HepG2 (cell line): ENCODE data around the gene JPH4. TPM values are rescaled to one million over a fixed set of nuclear protein-coding genes. Genes with fewer than 3 reads are reported as not detected.

Experiments
- CBX2 ChIP-seq, 2 experiments: fragments of 200-600 bp in 1 of 2; sonication (generic); formaldehyde crosslinking in 1 of 2; IDR thresholded peaks; 2 replicates each; pipeline versions ENCODE4 v1.7.0 to v1.8.1; 2018 to 2022; ENCODE audit warnings: low read depth in 2 of 2, low read length in 1 of 2, mild to moderate bottlenecking in 1 of 2, missing genetic modification reagents in 1 of 2
- FOSL2 ChIP-seq: sonication (generic); formaldehyde crosslinking; IDR thresholded peaks from 2 replicates; pipeline ENCODE4 v1.4.0; 2020; ENCODE audit warnings: missing genetic modification reagents
- GTF3A ChIP-seq: sonication (generic); formaldehyde crosslinking; conservative IDR thresholded peaks from 2 replicates; pipeline ENCODE4 v1.4.0; 2020; ENCODE audit warnings: mild to moderate bottlenecking, missing genetic modification reagents
- GZF1 ChIP-seq: sonication (generic); formaldehyde crosslinking; IDR thresholded peaks from 2 replicates; pipeline ENCODE4 v1.5.1; 2020; ENCODE audit warnings: mild to moderate bottlenecking, missing genetic modification reagents
- HES4 ChIP-seq: sonication (generic); formaldehyde crosslinking; IDR thresholded peaks from 2 replicates; pipeline ENCODE4 v1.9.0; 2021; ENCODE audit warnings: mild to moderate bottlenecking, missing genetic modification reagents, borderline replicate concordance
- KDM4B ChIP-seq: sonication (generic); formaldehyde crosslinking; IDR thresholded peaks from 2 replicates; pipeline ENCODE4 v1.4.0; 2020; ENCODE audit warnings: missing genetic modification reagents
- RARA ChIP-seq: IDR thresholded peaks from 2 replicates; pipeline ENCODE4 v1.6.1; 2016; ENCODE audit warnings: missing genetic modification reagents, missing compliant biosample characterization
- SALL1 ChIP-seq: sonication (generic); formaldehyde crosslinking; IDR thresholded peaks from 2 replicates; pipeline ENCODE4 v1.8.0; 2022; ENCODE audit warnings: mild to moderate bottlenecking, missing genetic modification reagents
- SP1 ChIP-seq, 2 experiments: fragments of 450-650 bp in 1 of 2; sonication (generic) in 1 of 2; formaldehyde crosslinking in 1 of 2; IDR thresholded peaks; 2 replicates each; pipeline versions ENCODE4 v1.4.0 to v1.6.1; 2016 to 2020; ENCODE audit warnings: missing genetic modification reagents in 1 of 2
- TBL1XR1 ChIP-seq: fragments of 150-350 bp; IDR thresholded peaks from 2 replicates; pipeline ENCODE4 v1.6.1; 2014; ENCODE audit warnings: borderline replicate concordance, low read length; ENCODE audit not compliant: partially characterized antibody
- TBX2 ChIP-seq: sonication (generic); formaldehyde crosslinking; IDR thresholded peaks from 2 replicates; pipeline ENCODE4 v1.5.0; 2020; ENCODE audit warnings: missing genetic modification reagents, mild to moderate bottlenecking, borderline replicate concordance
- TFDP2 ChIP-seq: sonication (generic); formaldehyde crosslinking; IDR thresholded peaks from 2 replicates; pipeline ENCODE4 v1.4.0; 2020; ENCODE audit warnings: missing genetic modification reagents
- THAP11 ChIP-seq: IDR thresholded peaks from 2 replicates; pipeline ENCODE4 v1.6.1; 2016; ENCODE audit warnings: missing biosample characterization, missing genetic modification reagents
- ZFP37 ChIP-seq: sonication (generic); formaldehyde crosslinking; IDR thresholded peaks from 2 replicates; pipeline ENCODE4 v1.4.0; 2020; ENCODE audit warnings: missing genetic modification reagents, borderline replicate concordance
- ZIK1 ChIP-seq: sonication (generic); formaldehyde crosslinking; IDR thresholded peaks from 2 replicates; pipeline ENCODE4 v1.5.0; 2020; ENCODE audit warnings: mild to moderate bottlenecking, low read depth, missing genetic modification reagents, borderline replicate concordance
- ZNF136 ChIP-seq: sonication (generic); formaldehyde crosslinking; IDR thresholded peaks from 2 replicates; pipeline ENCODE4 v1.8.1; 2022; ENCODE audit warnings: low read depth, mild to moderate bottlenecking, moderate library complexity, missing genetic modification reagents
- ZNF160 ChIP-seq: sonication (generic); formaldehyde crosslinking; IDR thresholded peaks from 2 replicates; pipeline ENCODE4 v1.8.0; 2022; ENCODE audit warnings: mild to moderate bottlenecking, inconsistent platforms, missing genetic modification reagents
- ZNF275 ChIP-seq: sonication (generic); formaldehyde crosslinking; IDR thresholded peaks from 2 replicates; pipeline ENCODE4 v1.8.0; 2022; ENCODE audit warnings: missing genetic modification reagents, mild to moderate bottlenecking, inconsistent platforms, borderline replicate concordance
- ZNF510 ChIP-seq: sonication (generic); formaldehyde crosslinking; IDR thresholded peaks from 2 replicates; pipeline ENCODE4 v1.4.0; 2020; ENCODE audit warnings: low read depth, mild to moderate bottlenecking, missing genetic modification reagents
- ZNF550 ChIP-seq: sonication (generic); formaldehyde crosslinking; IDR thresholded peaks from 2 replicates; pipeline ENCODE4 v1.4.0; 2020; ENCODE audit warnings: mild to moderate bottlenecking, missing genetic modification reagents, borderline replicate concordance
- ZNF749 ChIP-seq: sonication (generic); formaldehyde crosslinking; IDR thresholded peaks from 2 replicates; pipeline ENCODE4 v1.8.0; 2022; ENCODE audit warnings: mild to moderate bottlenecking, missing genetic modification reagents, moderate library complexity, borderline replicate concordance
- ZNF800 ChIP-seq: sonication (generic); formaldehyde crosslinking; IDR thresholded peaks from 2 replicates; pipeline ENCODE4 v1.4.0; 2020; ENCODE audit warnings: missing genetic modification reagents
- ZXDC ChIP-seq: sonication (generic); formaldehyde crosslinking; IDR thresholded peaks from 2 replicates; pipeline ENCODE4 v1.5.0; 2020; ENCODE audit warnings: mild to moderate bottlenecking, missing genetic modification reagents
- polyA plus RNA-seq, 8 experiments: library from polyadenylated mRNA; depleted of rRNA in 3 of 8; stranded (reverse) in 7 of 8; unstranded in 1 of 8; fragments of >200 nt; fragmentation: Illumina TruSeq in 4 of 8; extraction: Trizol in 4 of 8; gene quantifications; 2 replicates each; pipeline versions ENCODE4 v1.2.1 to v1.2.3, GENCODE V29; 2011 to 2016; ENCODE audit warnings: low read depth in 4 of 8, missing spikeins in 1 of 8, mixed read lengths in 1 of 8; ENCODE audit not compliant: insufficient read depth in 1 of 8
- total RNA-seq, 5 experiments: library from RNA; depleted of rRNA; stranded (reverse); fragments of >200 nt; fragmentation: Illumina TruSeq; extraction: Trizol; gene quantifications; 2 replicates each; pipeline ENCODE4 v1.2.3, GENCODE V29; 2016; ENCODE audit warnings: low read depth in 1 of 5

Gene JPH4
- total and polyA plus RNA-seq, 2 of the 13 experiments (the other 11 are each of a cell fraction or from before 2014, with no cell fraction given) = 0.08 to 0.22 TPM

- TF ChIP-seq TFDP2 (CRISPR knock-in tag) (peak; percentile 41; the same call in 1 of the 2 replicates), ZNF160 (CRISPR knock-in tag) (no peak), ZNF275 (CRISPR knock-in tag) (no peak), ZNF136 (no peak), ZFP37 (CRISPR knock-in tag) (0 out of 2 replicates have a peak, but pooled peaks have one; percentile 38), ZNF749 (0 out of 2 replicates have a peak, but pooled peaks have one; percentile 6), ZNF800 (CRISPR knock-in tag) (no peak), ZNF550 (0 out of 2 replicates have a peak, but pooled peaks have one; percentile 24), HES4 (CRISPR knock-in tag) (no peak), ZXDC (peak; percentile 59; the same call in 1 of the 2 replicates), KDM4B (0 out of 2 replicates have a peak, but pooled peaks have one; percentile 21), CBX2 (IDR thresholded peaks at IDR 0.05; ENCODE audit: low read depth, low read length) (no peak), CBX2 (CRISPR knock-in tag; IDR thresholded peaks at IDR 0.05; ENCODE audit: low read depth) (no peak), ZIK1 (0 out of 2 replicates have a peak, but pooled peaks have one; percentile 50), GZF1 (no peak), THAP11 (CRISPR knock-in tag) (no peak), SALL1 (CRISPR knock-in tag) (no peak), FOSL2 (CRISPR knock-in tag) (no peak), RARA (CRISPR knock-in tag) (no peak), TBX2 (no peak), GTF3A (CRISPR knock-in tag) (peak; percentile 93; the same call in 1 of the 2 replicates), SP1 (IDR thresholded peaks at IDR 0.05) (no peak), SP1 (CRISPR knock-in tag; IDR thresholded peaks at IDR 0.05) (no peak), ZNF510 (CRISPR knock-in tag) (peak; percentile 41), TBL1XR1 (no peak)
These were observed 32.3 kb upstream of the JPH4 start (continued) for GRCh38 chr14:23610815-23611289.
